Muscle of leg (tissue), 11 donors: ENCODE data around the gene SULF2. TPM values are rescaled to one million over a fixed set of nuclear protein-coding genes. Genes with fewer than 3 reads are reported as not detected.

Source experiments
- DNase-seq: peaks from one replicate; pipeline ENCODE4 v3.0.0; 2013
- H3K27ac ChIP-seq: one replicate; pipeline ENCODE4 v1.5.1; 2013; ENCODE audit warnings: mild to moderate bottlenecking, low read length, control low read depth
- H3K27me3 ChIP-seq: one replicate; pipeline ENCODE4 v1.6.1; 2013; ENCODE audit warnings: low read length; ENCODE audit not compliant: control insufficient read depth, insufficient read depth
- H3K36me3 ChIP-seq: one replicate; pipeline ENCODE4 v1.6.1; 2013; ENCODE audit warnings: low read length; ENCODE audit not compliant: control insufficient read depth, insufficient read depth
- H3K4me1 ChIP-seq: one replicate; pipeline ENCODE4 v1.6.1; 2013; ENCODE audit warnings: low read length; ENCODE audit not compliant: control insufficient read depth, insufficient read depth
- H3K4me3 ChIP-seq: one replicate; pipeline ENCODE4 v1.5.1; 2013; ENCODE audit warnings: low read length, control low read depth
- H3K9me3 ChIP-seq: replicated peaks from 2 replicates; pipeline ENCODE4 v1.6.1; 2013; ENCODE audit warnings: low read depth, low read length; ENCODE audit not compliant: control insufficient read depth
- WGBS: methylation state at CpG from one replicate; pipeline ENCODE4 v1.1.5; 2013; ENCODE audit warnings: missing lambda C conversion rate; ENCODE audit not compliant: insufficient coverage; 5-methylcytosine and 5-hydroxymethylcytosine counted together
- polyA plus RNA-seq, 8 donors: library from polyadenylated mRNA; unstranded; fragments of 120-200 nt; gene quantifications; one replicate each; pipeline versions ENCODE4 v1.2.1 to v1.2.3, GENCODE V29; 2013; ENCODE audit warnings: inconsistent platforms in 1 of 8, low replicate concordance in 1 of 8; ENCODE audit not compliant: insufficient read length in 8 of 8, insufficient read depth in 1 of 8
- total RNA-seq: library from RNA; stranded (reverse); fragments of 120-200 nt; gene quantifications from one replicate; pipeline ENCODE4 v1.2.4, GENCODE V29; 2013

Gene SULF2
- total and polyA plus RNA-seq, 9 donors = 31.6 to 121 (median 56.4) TPM

- Histone ChIP-seq H3K9me3 (peaks cover 35% of the 10 kb centered on the region), H3K36me3 (peaks cover 9% of the 10 kb centered on the region), H3K4me1 (peaks cover 12% of the 10 kb centered on the region), H3K4me3 (no peak overlapping the region), H3K27ac (no peak overlapping the region), H3K27me3 (peaks cover 4% of the 10 kb centered on the region)
- 99% methylated on average over 9 of the region's 18 CpGs for WGBS
- no peak for DNase-seq
These were observed 96.6 kb downstream of the SULF2 start for GRCh38 chr20:47688385-47689381.

DNA sequence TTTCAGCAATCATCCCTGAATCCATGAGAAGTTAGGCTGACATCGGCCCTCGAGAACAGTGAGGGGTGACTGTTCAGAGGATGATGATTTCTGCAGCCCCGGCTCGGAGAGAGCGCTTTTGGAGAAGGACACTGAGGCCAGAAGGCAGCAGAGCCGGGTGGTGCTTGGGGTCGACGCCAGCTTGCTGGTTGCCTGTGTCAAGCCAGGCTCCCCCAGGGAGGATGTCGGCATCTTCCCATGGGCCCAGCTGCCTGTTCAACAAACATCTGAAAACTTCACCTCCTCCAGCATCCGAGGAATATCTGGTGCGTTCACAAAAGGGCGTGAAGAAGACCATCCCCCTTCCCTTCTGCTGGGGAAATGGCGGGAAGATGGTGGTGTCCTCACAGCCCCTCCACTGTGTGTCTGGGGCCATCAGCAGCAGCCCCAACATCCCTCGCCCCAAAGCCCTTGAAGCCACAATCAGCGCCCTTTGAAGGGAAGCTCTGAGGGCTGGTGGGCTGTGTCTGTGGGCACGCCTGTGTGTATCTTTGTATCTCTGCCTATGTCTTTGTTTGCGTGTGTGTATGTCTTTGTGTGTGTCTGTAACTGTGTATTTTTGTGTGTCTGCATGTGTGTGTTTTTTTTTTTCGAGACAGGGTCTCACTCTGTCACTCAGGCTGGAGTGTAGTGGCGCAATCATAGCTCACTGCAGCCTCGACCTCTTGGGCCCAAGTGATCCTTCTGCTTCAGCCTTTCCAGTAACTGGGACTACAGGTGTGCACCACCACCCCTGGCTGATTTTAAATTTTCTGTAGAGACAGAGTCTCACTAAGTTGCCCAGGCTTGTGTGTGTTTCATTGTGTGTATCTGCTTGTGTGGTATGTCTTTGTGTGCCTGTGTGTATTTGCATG is 97.9 kb downstream of the SULF2 start:
- DNase-seq = no peak
- H3K27ac ChIP-seq = peak overlapping the region; percentile 51
- peaks cover 19% of the 10 kb centered on the region for H3K4me1 ChIP-seq
- H3K9me3 ChIP-seq = peaks cover 25% of the 10 kb centered on the region
- peaks cover 9% of the 10 kb centered on the region for H3K36me3 ChIP-seq
- peaks cover 4% of the 10 kb centered on the region for H3K27me3 ChIP-seq
- 59% methylated on average over 12 of the region's 20 CpGs for WGBS
- H3K4me3 ChIP-seq = no peak overlapping the region

- Histone ChIP-seq H3K36me3 (peaks cover 9% of the 10 kb centered on the region), H3K9me3 (peaks cover 18% of the 10 kb centered on the region), H3K4me1 (peaks cover 26% of the 10 kb centered on the region), H3K27ac (peak overlapping the region; percentile 55), H3K27me3 (peaks cover 4% of the 10 kb centered on the region), H3K4me3 (no peak overlapping the region)
- peak; percentile 86 for DNase-seq
- WGBS = 51% methylated on average over 14 of the region's 14 CpGs
These were observed 98.7 kb downstream of the SULF2 start for GRCh38 chr20:47686545-47686944.

- peaks cover 5% of the 10 kb centered on the region for H3K36me3 ChIP-seq
- no peak overlapping the region for H3K27ac ChIP-seq
These were observed 100.8 kb downstream of the SULF2 start for GRCh38 chr20:47684306-47685080.

DNA sequence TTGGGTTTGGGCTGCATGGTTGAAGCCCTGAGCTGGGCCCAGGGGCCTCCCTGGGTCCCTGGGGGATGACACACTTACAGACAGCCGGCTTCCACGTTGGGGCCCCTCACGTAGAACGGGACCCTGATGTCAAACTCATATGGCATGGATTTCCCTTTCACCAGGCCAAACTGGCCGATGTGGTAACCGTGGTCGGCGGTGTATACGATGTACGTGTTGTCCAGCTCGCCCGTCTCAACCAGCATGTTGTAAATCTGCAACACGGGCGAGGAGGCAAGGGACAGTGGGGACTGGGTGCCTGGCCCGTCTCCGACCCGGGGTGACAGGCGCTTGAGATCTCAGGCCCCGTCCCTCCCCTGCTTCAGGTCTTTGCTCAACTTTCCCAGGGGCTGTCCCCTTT is 102.4 kb downstream of the SULF2 start:
- Histone ChIP-seq H3K9me3 (no peaks in the 10 kb centered on the region), H3K27me3 (no peaks in the 10 kb centered on the region), H3K36me3 (no peaks in the 10 kb centered on the region), H3K4me1 (peaks cover 26% of the 10 kb centered on the region), H3K27ac (no peak overlapping the region), H3K4me3 (no peak overlapping the region)
- 88% methylated on average over 19 of the region's 19 CpGs for WGBS
- no peak for DNase-seq

More at GRCh38 chr20:47684306-47685080, 100.8 kb downstream of the SULF2 start:
- Histone ChIP-seq H3K9me3 (no peaks in the 10 kb centered on the region), H3K4me3 (no peak overlapping the region), H3K4me1 (peaks cover 26% of the 10 kb centered on the region), H3K27me3 (peaks cover 2% of the 10 kb centered on the region)
- no peak for DNase-seq
- 91% methylated on average over 23 of the region's 26 CpGs for WGBS

GRCh38 chr20:47682028-47682783 is 103.1 kb downstream of the SULF2 start:
- Histone ChIP-seq H3K27ac (no peak overlapping the region), H3K9me3 (no peaks in the 10 kb centered on the region), H3K27me3 (no peaks in the 10 kb centered on the region), H3K4me3 (no peak overlapping the region), H3K36me3 (no peaks in the 10 kb centered on the region), H3K4me1 (peaks cover 26% of the 10 kb centered on the region)
- WGBS = 26% methylated on average over 20 of the region's 22 CpGs
- peak; percentile 90 for DNase-seq

DNA sequence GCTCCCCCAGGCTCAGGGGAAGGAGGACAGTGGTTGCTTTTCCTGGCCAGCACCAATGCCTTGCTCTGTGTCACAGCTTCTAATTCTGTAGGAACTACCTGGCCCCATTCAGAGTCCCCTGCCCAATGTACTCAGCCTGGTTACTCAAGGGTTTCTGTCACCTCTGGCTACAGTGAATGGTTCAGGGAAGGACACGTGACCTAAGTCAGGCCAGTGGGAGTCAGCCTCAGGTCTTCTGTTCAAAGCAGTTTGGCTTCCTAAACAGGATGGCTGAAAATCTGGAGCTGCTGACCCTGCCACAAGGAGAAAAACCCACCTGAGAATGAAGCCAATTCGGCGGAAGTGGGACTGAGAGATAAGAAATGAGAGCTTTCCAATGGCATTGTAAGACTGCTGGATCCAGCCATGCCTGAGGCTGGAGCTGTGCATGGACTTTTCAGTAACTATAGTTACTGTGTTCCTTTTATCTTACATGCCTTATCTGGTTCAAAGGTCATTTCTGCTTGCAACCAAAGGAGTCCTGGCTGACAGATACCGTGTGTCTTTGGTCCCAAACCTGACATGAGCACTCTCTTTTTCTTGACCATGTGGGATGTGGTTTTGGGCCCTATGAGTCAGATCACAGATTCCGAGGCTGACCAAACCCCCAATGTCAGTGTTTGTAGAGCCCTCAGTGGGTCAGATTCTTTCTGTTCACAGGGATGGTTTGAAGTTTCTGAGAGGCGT is 104.3 kb downstream of the SULF2 start:
- 89% methylated on average over 4 of the region's 6 CpGs for WGBS
- no peak for DNase-seq
- no peaks in the 10 kb centered on the region for H3K36me3 ChIP-seq
- no peak overlapping the region for H3K27ac ChIP-seq
- H3K9me3 ChIP-seq = no peaks in the 10 kb centered on the region
- H3K4me1 ChIP-seq = peaks cover 15% of the 10 kb centered on the region
- H3K27me3 ChIP-seq = no peaks in the 10 kb centered on the region
- no peak overlapping the region for H3K4me3 ChIP-seq

DNA sequence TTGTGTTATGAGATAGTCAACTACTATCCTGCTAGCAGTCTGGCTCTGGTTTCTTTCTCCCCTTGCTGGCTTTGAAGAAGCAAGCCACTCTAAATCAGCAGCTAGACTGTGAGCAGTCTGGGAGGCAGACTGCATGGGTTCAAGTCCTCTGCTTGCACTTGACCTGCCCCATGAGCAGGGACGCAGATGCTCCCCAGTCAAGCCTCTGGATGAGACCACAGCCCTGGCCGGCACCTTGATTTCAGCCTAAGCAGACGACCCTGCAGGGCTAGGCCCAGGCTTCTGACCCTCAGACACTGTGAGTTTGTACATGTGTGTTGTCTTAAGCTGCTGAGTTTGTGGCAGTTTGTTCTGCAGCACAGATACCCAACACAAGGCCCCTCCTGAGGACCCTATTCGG is 105.8 kb downstream of the SULF2 start:
- peaks cover 14% of the 10 kb centered on the region for H3K4me1 ChIP-seq
- H3K27me3 ChIP-seq = no peaks in the 10 kb centered on the region
- H3K9me3 ChIP-seq = no peaks in the 10 kb centered on the region
- H3K4me3 ChIP-seq = no peak overlapping the region
- peaks cover under 1% of the 10 kb centered on the region for H3K36me3 ChIP-seq
- WGBS = 100% methylated on average over 2 of the region's 4 CpGs
- no peak for DNase-seq
- H3K27ac ChIP-seq = no peak overlapping the region

DNA sequence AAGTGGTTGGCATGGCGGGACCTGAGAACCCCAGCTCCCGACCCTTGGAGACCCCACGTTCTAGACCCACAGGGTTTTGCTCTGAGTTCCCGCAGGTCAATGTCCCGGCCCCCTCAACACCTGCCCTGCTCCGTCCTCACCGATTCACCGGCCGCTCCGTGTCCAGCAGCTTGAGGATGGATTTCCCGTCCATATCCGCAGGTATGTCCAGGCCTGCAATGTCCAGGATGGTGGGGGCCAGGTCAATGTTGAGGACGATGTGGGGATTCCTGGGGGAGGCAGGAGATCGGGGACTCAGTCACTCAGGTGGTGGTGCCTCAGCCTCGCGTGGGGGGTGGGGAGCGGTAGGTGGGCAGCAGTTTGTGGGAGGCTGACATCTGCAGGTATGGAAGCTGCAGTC is 106.7 kb downstream of the SULF2 start:
- H3K4me1 ChIP-seq = peaks cover 14% of the 10 kb centered on the region
- H3K27ac ChIP-seq = no peak overlapping the region
- no peak for DNase-seq
- H3K27me3 ChIP-seq = no peaks in the 10 kb centered on the region
- H3K36me3 ChIP-seq = peaks cover 3% of the 10 kb centered on the region
- H3K4me3 ChIP-seq = no peak overlapping the region
- H3K9me3 ChIP-seq = no peaks in the 10 kb centered on the region
- 91% methylated on average over 8 of the region's 17 CpGs for WGBS
